Fibroblast of upper back skin (primary cell): ENCODE data around the gene E2F6.

Source experiments
- DNase-seq: peaks from one replicate; pipeline ENCODE4 v3.0.0-alpha.2; 2013

E2F6 gene

GRCh38 chr2:11492720-11493119 is 26.8 kb upstream of the E2F6 start:
- DNase-seq: no peak

DNA sequence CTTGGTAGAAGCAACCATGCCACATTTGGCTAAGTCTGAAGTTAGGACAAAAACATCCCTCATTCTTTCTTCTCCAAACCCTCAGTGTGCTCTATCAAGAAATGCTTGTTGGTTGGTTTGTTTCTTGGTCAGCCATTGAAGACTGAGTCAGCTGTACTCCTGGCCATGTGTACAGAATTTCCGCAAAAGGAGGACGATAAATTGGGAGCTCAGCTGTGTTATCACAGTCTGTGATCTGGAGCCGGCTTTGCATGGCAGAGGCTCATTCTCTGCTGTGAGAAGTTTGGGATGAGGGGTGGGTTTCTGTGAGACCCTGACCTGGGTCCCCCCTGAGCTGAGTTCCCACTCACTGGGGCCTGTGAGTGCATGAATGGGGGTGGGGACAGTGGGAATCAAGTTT is 26.3 kb upstream of the E2F6 start:
- DNase-seq: no peak

DNA sequence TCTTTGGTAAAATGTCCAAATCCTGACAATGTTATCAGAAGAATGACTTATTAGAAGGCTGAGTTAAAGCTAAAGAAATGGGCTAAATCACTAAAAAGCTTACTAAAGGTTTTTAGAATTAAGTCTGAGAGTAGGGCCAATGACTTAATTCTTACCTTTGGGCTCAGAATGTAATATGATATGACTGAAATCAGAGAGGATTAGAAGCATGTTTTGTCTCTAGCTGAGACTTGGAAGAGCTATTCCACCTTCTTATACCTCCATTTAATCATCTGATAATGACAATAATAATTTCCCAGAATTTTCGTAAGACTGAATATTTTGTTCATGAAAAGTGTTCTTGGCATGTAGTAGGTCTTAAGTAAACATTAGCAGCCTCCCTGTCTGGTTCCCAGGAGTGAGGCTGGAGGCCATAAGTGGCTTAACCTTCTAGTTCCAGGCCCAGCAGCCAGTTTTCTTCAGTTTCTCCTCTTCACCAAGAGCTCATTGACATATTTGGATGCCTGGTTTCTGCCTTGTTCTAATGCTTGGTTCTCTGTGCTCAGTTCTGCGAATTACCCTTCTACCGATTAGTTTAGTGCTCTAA is 25.5 kb upstream of the E2F6 start:
- no peak for DNase-seq

GRCh38 chr2:11490194-11490593 is 24.2 kb upstream of the E2F6 start:
- no peak for DNase-seq

- DNase-seq: no peak
Measured at GRCh38 chr2:11488809-11489208, 22.8 kb upstream of the E2F6 start.

GRCh38 chr2:11483806-11484617 is 18.1 kb upstream of the E2F6 start:
- no peak for DNase-seq

DNA sequence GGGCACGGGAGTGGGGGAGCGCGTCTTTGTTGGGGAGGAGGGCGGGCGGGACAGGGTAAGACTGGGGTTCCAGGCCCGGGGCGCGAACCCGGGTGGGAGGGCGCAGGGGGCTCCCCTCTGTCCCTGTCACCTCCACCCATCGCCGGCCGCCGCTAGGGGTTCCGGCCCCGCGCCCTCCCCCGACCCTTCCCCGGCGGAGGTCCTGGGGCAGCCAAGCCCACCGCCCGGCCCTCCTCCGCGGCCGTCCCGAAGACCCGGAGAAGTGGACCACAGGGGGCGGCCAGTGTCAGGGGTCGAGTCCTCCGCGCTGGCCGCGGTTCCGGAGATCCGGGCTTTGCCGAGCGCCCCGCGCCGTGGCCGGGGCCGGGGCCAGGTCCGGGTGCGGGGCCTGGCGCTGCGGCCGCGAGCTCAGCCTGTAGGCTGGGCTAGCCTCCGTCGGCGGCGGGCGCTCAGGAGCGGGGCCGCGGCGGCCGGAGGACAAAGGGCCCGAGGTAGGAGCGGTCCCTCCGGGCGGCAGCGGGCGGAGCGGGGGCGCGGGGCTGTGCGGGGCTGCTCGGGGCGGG is 16.6 kb upstream of the E2F6 start:
- DNase-seq: no peak

DNA sequence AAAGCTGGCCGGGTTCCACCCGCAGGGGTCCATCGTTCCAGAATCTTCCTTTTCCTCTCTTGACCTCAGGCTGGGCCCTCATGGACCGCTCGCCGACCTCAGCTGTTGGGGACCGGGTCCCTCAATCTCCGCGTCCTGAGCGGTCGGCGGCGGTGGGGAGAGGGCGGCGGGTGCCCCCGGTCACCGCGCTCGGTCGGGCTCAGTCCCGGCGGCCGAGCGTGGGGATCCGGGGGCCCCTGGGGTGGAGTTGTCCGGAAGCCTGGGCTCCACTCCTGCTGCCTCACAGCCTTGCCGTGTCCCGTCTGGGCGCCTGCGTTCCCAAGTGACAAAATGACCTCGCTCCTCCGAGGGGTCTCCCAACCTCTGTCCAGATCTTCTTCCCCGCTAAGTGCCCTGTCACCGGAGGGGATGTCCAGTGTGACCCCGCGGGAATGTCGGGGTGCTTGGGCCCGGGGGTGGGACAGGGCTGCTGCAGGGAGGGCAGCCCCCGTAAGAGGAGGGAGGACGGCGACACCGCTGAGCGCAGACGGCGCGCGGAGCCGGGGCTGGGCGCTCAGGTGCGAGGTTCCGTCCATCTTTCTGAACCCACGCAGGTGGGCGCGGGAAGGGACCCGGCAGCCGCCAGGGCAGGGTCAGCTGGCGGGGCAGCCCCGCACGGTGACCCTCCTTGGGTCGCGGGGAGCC is 16.0 kb upstream of the E2F6 start:
- no peak for DNase-seq

DNA sequence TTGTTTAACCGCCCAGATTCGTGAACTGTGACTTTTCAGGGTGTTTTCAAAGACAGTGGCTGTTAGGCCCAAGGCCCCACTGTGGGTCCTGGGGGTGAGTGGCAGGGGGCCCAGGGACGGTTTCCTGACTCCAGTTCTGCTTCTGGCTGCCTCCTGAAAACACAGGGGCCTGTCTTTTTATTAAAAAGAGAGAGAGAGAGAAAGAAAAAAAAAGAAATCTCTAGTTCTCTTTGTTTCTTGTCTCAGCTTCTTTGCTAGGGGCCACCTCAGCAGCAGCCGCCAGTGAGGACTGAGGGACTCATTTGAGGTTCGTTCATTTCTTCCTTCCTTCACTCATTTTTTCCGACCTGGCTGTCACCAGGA is 15.4 kb upstream of the E2F6 start:
- no peak for DNase-seq

DNA sequence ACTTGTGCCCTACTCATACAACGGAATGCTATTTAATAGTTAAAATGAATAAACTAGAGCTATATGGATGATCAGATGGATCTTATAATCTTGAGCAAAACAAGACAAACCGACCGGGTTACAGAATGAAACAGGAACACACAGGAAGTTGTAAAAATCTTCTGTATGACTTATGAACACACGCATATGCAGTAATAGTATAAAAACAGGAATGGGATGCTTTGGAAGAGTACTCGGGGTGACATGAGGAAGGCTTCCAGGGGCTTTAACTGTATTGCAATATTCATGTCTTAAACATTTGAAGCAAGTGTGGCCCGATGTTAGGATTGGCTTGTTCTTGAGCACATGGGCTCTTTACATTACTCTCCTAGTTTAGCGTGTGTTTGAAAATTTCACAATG is 14.9 kb upstream of the E2F6 start:
- DNase-seq: no peak

DNA sequence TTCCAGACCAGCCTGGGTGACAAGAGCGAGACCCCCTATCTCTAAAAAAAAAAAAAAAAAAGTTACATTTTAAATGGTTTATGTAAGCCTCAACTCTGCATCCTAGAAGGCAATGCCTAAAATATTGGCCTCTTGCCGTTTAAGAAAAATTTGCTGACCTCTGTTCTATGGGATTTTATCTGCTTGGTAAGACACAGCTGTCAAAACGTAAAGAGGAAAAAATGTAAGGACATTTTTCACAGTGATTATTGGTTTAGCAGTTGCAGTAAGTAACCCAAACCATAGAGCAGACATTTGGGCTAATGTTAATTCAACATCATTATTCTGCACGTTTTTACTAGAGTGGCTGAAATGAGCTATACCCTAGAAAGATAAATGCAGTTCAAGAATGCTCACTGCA is 14.4 kb upstream of the E2F6 start:
- DNase-seq: no peak

- DNase-seq: no peak
Measured at GRCh38 chr2:11478899-11479605, 13.1 kb upstream of the E2F6 start.

GRCh38 chr2:11477994-11478393 is 12.0 kb upstream of the E2F6 start:
- peak; percentile 80 for DNase-seq

DNA sequence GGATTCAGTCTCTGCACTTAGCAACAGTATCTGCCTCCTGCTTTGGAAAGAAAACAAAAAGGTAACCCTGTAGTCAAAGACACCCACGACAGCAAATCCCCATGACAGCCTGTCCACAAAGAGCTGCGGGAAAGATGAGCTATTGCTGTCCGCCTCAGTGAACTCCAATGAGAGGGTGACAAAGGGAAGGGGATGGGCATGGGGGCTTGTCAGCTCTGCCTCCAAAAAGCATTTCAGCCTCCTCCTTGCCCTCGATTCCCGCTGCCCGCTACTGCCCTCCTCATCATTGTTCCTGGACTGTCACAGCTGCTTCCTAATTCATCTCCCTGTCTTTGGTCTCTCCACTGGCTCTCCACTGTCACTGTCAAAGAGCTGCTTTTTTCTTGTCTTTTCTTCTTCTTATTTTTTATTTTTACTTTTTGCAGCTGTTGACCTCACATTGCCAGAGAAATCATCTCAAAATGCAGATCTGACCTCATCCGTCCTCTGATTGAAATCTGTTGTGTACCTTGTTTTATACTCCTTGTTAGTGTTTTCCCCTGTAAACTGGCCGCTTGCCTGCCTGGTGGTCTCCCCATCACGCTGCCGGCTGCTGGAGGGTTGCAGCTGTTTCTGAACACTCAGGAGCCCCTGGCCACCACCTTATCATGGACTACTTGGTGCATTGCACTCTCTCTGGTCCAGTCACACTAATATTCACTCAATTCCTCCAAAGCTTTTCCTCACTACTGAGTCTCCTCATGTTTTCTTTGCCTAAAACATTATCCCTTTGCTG is 7.9 kb upstream of the E2F6 start:
- no peak for DNase-seq

DNA sequence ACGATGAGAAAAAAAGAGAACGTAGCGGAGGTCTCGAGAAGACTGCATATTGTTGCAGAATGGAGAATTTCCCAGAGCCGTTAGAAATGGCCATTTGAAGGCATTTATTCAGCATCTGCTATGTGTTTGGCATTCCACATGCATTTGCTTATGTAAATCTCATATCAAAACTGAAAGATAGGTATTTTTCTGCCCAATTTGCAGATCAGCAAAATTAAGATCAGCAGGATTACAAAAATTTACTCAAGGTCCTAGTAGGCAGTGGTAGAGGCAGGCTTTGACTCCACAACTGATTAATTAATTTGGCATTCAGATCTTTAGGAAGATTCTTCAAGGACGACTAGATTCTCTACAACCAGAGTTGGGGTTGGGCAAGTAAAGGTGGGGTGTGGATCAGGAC is 1.8 kb upstream of the E2F6 start:
- DNase-seq: no peak

- no peak for DNase-seq
Measured at GRCh38 chr2:11467129-11467649, 1.2 kb upstream of the E2F6 start.

DNA sequence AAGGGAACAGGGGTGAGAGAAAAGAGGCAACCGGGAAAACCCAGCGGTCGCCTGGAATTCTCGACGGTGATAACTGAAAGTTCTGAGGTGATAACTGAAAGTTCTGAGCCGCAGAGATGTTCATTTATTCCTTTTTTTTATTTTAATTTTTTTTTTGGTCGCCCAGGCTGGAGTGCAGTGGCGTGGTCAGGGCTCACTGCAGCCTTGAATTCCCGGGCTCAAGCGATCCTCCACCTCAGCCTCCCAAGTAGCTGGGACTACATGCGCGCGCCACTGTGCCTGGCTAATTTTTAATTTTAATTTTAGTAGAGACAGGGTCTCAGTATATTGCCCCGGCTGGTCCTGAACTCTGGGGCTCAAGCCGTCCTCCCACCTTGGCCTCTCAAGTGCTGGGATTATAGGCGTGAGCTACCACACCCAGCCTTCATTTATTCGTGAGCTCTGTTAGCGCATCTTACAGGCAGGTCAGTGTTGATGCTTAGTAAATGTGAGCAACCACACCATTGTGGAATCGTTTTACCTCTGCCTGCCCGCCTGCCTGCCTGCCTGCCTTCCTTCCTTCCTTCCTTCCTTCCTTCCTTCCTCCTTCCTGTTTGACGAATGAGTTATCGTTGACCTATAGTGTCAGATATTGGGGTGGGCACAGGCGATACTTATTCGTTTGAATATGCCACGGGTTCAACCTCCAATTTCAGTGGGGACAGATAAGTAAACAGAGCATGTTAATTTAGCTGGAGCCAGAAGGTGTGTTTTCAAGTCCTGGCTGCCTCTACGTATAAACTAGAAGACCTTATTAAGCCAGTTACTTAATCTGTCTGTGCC is 557 bp upstream of the E2F6 start:
- no peak for DNase-seq

DNA sequence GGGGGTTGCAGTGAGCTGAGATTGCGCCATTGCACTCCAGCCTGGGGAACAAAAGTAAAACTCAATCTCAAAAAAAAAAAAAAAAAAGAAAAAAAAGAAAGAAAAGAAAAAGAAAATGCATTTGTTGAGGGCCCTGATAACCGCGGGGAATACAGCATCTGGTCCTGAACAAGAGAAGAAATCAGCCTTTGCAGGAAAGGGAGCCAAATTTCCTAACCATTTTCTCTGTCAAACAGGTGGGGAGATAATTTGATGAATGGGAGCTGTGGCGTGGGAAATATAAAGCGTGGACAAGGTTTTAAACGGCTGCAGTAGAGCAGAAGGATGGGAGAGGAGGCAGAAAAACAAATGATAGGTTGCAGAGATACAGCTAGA is 864 bp downstream of the E2F6 start:
- no peak for DNase-seq

- DNase-seq: no peak
Measured at GRCh38 chr2:11459816-11460215, 6.1 kb downstream of the E2F6 start.

DNA sequence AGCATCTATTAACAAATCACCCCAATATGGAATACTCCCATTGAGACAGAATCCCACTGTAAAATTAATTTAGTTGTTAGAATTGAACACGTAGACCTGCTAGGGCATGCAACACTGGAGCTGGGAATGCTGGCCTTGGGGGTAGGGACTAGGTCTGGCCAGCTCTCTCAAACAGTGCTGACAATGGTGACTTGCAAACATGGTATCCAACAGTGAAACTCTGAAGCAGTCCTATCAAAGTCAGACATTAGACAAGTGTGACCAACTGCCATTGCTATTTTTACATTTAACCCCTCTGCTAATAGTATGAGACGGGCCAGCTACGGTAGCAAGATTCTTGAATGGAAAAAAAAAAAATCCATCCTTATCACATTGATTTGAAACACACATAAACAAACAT is 7.2 kb downstream of the E2F6 start:
- DNase-seq: no peak

DNA sequence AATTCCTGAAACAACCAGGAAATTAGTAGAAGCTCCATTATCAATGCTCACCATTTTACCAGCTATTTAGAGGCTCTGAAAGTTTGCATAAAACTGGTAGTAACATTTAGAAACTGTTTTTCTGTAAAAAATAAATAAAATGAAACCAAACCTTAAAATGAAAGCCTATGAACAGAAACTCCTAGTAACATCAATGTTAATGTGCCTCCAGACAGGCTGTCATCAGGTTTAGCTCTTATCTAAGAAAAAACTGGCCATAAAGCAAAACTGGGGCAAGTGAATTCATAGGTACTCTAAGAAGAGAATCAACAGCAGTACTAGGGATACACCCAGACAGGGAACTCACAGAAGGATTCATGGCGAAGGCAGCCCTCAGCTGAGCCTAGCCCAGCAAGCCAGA is 8.0 kb downstream of the E2F6 start:
- no peak for DNase-seq

DNA sequence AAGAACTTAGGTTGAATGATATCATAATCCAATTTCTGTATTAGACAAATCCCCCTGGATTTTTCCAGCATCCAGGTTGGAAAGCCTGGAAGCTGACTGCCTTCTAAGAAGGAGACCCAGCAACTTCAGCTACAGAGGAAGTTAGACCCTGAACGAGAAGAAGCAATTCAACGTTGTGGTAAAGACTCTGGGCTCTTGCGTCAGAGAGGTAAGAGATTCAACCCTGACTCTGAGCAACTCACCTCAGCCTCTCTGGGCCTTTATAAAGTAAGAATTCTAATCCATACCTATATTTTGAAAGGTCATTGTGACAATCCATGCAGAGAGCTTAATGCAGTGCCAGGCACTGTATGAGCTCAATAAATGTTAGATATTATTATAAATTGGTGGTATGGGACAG is 9.7 kb downstream of the E2F6 start:
- DNase-seq: no peak
